Measurements from ENCODE around the gene NFAM1. TPM values are rescaled to one million over a fixed set of nuclear protein-coding genes. Genes with fewer than 3 reads are reported as not detected.

Gene NFAM1
- total RNA-seq, 1 experiment from 2014 or later: 0.12 TPM

DNA sequence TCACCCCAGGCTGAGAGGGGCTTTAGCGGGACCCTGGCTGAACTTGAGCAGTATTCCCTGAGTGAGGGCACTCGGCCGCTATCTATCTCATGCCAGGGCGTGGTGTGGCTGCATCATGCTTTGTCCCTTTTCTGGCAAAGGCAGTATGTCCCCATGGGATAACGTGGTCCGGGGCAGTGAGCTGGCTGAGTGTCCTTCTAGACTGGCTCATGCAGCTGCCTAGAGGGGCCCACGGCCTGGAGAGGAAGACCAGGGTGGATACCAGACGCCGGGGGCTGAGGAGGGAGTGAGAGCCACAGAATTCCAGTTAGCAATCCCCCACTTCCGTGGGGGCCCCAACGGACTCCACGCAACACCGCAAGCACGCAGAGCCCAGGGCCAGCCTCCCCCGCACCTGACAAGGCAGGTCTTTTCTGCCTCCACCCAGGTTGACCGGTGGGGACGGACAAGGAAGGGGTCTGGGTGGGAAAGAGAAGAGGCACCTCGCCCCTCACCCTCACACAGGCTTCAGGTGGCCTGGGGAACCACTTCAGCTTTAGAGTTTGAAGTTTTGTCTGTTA, 15.5 kb downstream of the NFAM1 start:
- BruUV-seq (replicated peaks): no TSS peak
- no peaks in the 10 kb centered on the region for H3K36me3 ChIP-seq (ENCODE audit: control insufficient read depth in 1 of 2, insufficient read depth in 2 of 2, low read length in 2 of 2)
- H3K27ac ChIP-seq (ENCODE audit: low read depth, low read length): no peak overlapping the region
- ATAC-seq (no peak), DNase-seq (ENCODE audit: low read depth, low spot score) (no peak)
- TF ChIP-seq, protein P1, sequence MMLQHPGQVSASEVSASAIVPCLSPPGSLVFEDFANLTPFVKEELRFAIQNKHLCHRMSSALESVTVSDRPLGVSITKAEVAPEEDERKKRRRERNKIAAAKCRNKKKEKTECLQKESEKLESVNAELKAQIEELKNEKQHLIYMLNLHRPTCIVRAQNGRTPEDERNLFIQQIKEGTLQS (IDR thresholded peaks at IDR 0.05): no peak
- no peak for TF ChIP-seq FOSL1 (IDR thresholded peaks at IDR 0.05; ENCODE audit: low read depth)
- TF ChIP-seq TCF7L2 (IDR thresholded peaks at IDR 0.05; ENCODE audit: borderline replicate concordance, extremely low read depth, insufficient read depth, insufficient read length): no peak
- intact Hi-C loops (cut with micrococcal nuclease): no loop called here
- ChIA-PET POLR2A (no interaction called here), RAD21 (ENCODE audit: low non-redundant PET in 1 of 2, low total read pairs in 2 of 2, uncharacterized antibody in 2 of 2, unreplicated experiment in 2 of 2) (no interaction called here), CTCF (no interaction called here)
- no peaks in the 10 kb centered on the region for H3K9me2 ChIP-seq (ENCODE audit: insufficient read depth)
- no peak overlapping the region for H2AFZ ChIP-seq (ENCODE audit: low read depth, low read length, poor library complexity, severe bottlenecking)
- no peaks in the 10 kb centered on the region for H3K9me3 ChIP-seq (ENCODE audit: control insufficient read depth in 1 of 2, insufficient read depth in 1 of 2, low read depth in 1 of 2, low read length in 2 of 2)
- H4K20me1 ChIP-seq (ENCODE audit: insufficient read depth): no peaks in the 10 kb centered on the region
- H3K4me3 ChIP-seq (replicated peaks in 1 of 2; ENCODE audit: low read depth in 1 of 2, low read length in 2 of 2): no peak overlapping the region
- peaks cover 7 to 8% of the 10 kb centered on the region in 2 experiments for H3K4me1 ChIP-seq (ENCODE audit: control insufficient read depth in 1 of 2, insufficient read depth in 2 of 2, low read length in 2 of 2)
- H3K4me2 ChIP-seq (ENCODE audit: low read length): no peak overlapping the region
- no peaks in the 10 kb centered on the region for H3K79me2 ChIP-seq (ENCODE audit: insufficient read depth, low read length)
- no peaks in the 10 kb centered on the region for H3K27me3 ChIP-seq (ENCODE audit: insufficient read depth, low read length)
- H3K9ac ChIP-seq (ENCODE audit: low read length): no peak overlapping the region

DNA sequence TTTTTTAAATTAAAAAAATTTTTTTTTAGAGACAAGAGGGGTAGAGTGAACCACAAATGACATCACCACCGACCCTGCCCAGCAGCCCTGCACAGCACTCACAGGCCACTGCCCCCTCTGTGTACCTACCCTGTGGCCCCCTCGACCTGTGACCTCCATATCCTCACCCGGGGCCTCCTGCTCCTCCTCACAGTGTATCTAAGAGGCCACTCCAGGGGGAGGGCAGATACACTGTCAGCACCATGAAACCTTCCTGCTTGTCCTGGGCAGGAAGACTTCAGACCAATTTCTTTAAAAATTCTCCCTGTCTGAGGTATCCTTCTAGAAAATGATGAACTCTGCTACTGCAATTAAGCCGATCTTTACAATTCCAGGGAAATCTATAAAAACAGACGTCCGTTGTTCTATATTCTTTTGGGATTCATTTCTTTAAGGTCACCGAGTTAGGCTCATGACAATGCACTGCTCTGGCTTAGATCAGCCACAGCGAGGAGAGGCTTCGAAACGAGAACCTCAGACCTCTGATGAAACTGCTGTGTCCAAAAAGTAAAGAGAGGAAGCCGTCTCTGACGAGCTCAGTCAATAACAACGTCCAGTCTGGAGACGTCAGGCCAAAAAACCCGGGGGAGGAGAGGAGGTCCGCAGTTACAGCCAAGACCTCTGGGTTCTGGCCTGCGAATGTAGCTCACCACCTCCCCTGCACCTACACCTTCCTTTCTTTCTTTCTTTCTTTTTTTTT, 17.5 kb downstream of the NFAM1 start:
- H3K79me2 ChIP-seq (ENCODE audit: insufficient read depth, low read length): no peaks in the 10 kb centered on the region
- H4K20me1 ChIP-seq (ENCODE audit: insufficient read depth): no peaks in the 10 kb centered on the region
- ATAC-seq: no peak
- no peak overlapping the region for H2AFZ ChIP-seq (ENCODE audit: low read depth, low read length, poor library complexity, severe bottlenecking)
- H3K4me2 ChIP-seq (ENCODE audit: low read length): no peak overlapping the region
- H3K27me3 ChIP-seq (ENCODE audit: insufficient read depth, low read length): no peaks in the 10 kb centered on the region
- ChIA-PET RAD21 (ENCODE audit: low non-redundant PET in 1 of 2, low total read pairs in 2 of 2, uncharacterized antibody in 2 of 2, unreplicated experiment in 2 of 2) (no interaction called here), POLR2A (no interaction called here), CTCF (no interaction called here)
- H3K27ac ChIP-seq (ENCODE audit: low read depth, low read length): no peak overlapping the region
- no peak overlapping the region for H3K4me3 ChIP-seq (replicated peaks in 1 of 2; ENCODE audit: low read depth in 1 of 2, low read length in 2 of 2)
- BruUV-seq (replicated peaks): no TSS peak
- no peak for DNase-seq (ENCODE audit: low read depth, low spot score)
- H3K4me1 ChIP-seq (ENCODE audit: control insufficient read depth in 1 of 2, insufficient read depth in 2 of 2, low read length in 2 of 2): peaks cover 7 to 8% of the 10 kb centered on the region in 2 experiments
- no peak for TF ChIP-seq POLR2AphosphoS5 (IDR thresholded peaks at IDR 0.05; ENCODE audit: low read depth, low read length)
- TF ChIP-seq CBX3 (IDR thresholded peaks at IDR 0.05; ENCODE audit: low read depth): no peak
- TF ChIP-seq, protein P2, sequence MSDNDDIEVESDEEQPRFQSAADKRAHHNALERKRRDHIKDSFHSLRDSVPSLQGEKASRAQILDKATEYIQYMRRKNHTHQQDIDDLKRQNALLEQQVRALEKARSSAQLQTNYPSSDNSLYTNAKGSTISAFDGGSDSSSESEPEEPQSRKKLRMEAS (IDR thresholded peaks at IDR 0.05): no peak
- no peaks in the 10 kb centered on the region for H3K36me3 ChIP-seq (ENCODE audit: control insufficient read depth in 1 of 2, insufficient read depth in 2 of 2, low read length in 2 of 2)
- no peaks in the 10 kb centered on the region for H3K9me3 ChIP-seq (ENCODE audit: control insufficient read depth in 1 of 2, insufficient read depth in 1 of 2, low read depth in 1 of 2, low read length in 2 of 2)
- H3K9ac ChIP-seq (ENCODE audit: low read length): no peak overlapping the region
- intact Hi-C loops (cut with micrococcal nuclease): no loop called here
- H3K9me2 ChIP-seq (ENCODE audit: insufficient read depth): no peaks in the 10 kb centered on the region
